Activated CD8-positive, alpha-beta memory T cell treated with anti-CD3 and anti-CD28 coated beads for 24 hours (primary cell): ENCODE measurements around the gene BRD1.

Experiments used
- DNase-seq: peaks from one replicate; pipeline ENCODE4 v3.0.0-alpha.2; 2020

BRD1 gene

GRCh38 chr22:49800408-49801238, 27.1 kb downstream of the BRD1 start:
- DNase-seq, result no peak

- no peak for DNase-seq
Observed at GRCh38 chr22:49799431-49800075, 28.1 kb downstream of the BRD1 start.

GRCh38 chr22:49798486-49799151, 29.1 kb downstream of the BRD1 start:
- no peak for DNase-seq

GRCh38 chr22:49797706-49798105, 30.0 kb downstream of the BRD1 start:
- DNase-seq, result no peak

GRCh38 chr22:49796596-49797270, 30.9 kb downstream of the BRD1 start:
- DNase-seq, result no peak

- no peak for DNase-seq
Observed at GRCh38 chr22:49795521-49795920, 32.2 kb downstream of the BRD1 start.

GRCh38 chr22:49793871-49794270, 33.8 kb downstream of the BRD1 start:
- DNase-seq, result no peak

GRCh38 chr22:49793296-49793695, 34.4 kb downstream of the BRD1 start:
- no peak for DNase-seq

GRCh38 chr22:49792107-49792506, 35.6 kb downstream of the BRD1 start:
- DNase-seq, result no peak

- DNase-seq, result no peak
Observed at GRCh38 chr22:49791682-49792081, 36.0 kb downstream of the BRD1 start.

- no peak for DNase-seq
Observed at GRCh38 chr22:49790912-49791311, 36.8 kb downstream of the BRD1 start.

- no peak for DNase-seq
Observed at GRCh38 chr22:49789289-49790141, 38.2 kb downstream of the BRD1 start.

- DNase-seq, result no peak
Observed at GRCh38 chr22:49788504-49788903, 39.2 kb downstream of the BRD1 start.

- DNase-seq, result no peak
Observed at GRCh38 chr22:49787861-49788260, 39.8 kb downstream of the BRD1 start.

GRCh38 chr22:49786976-49787706, 40.5 kb downstream of the BRD1 start:
- DNase-seq, result no peak

GRCh38 chr22:49785841-49786471, 41.7 kb downstream of the BRD1 start:
- DNase-seq, result no peak

- no peak for DNase-seq
Observed at GRCh38 chr22:49785046-49785521, 42.6 kb downstream of the BRD1 start.

GRCh38 chr22:49784630-49784971, 43.1 kb downstream of the BRD1 start:
- DNase-seq, result no peak

- no peak for DNase-seq
Observed at GRCh38 chr22:49783926-49784629, 43.6 kb downstream of the BRD1 start.

- DNase-seq, result no peak
Observed at GRCh38 chr22:49783036-49783746, 44.5 kb downstream of the BRD1 start.
